Stimulated activated CD4-positive, alpha-beta T cell treated with anti-CD3 and anti-CD28 coated beads, Interleukin-12 subunit alpha, Interleukin-12 subunit beta, amount 100 ng/mL, for 24 hours (primary cell): ENCODE results near the gene SPTAN1.

ENCODE experiments used
- DNase-seq, 2 experiments: peaks; one replicate each; pipeline ENCODE4 v3.0.0-alpha.2; 2020; ENCODE audit warnings: low read depth in 2 of 2

Gene SPTAN1

DNA sequence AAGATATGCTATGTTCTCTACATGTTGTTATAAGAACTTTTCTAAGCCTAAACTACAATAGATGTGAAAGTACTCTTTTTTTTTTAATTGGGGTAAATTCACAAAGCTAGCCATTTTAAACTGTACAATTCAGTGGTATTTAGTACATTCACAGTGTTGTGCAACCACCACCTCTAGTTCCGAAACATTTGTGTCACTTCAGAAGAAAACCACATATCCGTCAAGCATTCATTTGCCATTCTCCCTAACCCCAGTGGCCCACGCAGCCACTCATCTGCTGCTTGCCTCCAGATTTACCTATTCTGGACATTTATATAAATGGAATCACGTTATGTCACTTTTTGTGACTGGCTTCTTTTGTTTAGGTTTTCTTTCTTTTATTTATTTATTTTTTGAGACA, 43.1 kb downstream of the SPTAN1 start:
- DNase-seq = no peak

DNA sequence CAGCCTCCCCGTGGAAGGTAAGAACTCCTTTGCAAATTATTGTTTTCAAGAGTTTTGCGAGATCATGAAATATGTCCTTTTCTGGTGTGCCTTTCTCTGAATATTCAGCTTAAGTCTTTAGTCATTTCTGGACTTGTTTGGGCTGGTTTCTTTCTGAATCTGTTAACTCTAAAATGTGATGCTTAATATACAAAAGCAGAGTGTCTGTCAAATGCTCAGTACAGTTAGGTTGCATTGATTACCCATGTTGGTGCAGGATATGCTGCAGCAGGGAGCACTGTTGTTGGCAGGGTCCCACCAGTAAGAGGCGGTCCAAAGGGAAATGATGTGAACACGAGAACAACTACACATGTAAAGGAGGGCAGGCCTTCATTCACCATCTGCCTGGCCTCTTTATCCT, 47.7 kb downstream of the SPTAN1 start:
- DNase-seq = no peak

GRCh38 chr9:128603697-128604096, 51.3 kb downstream of the SPTAN1 start:
- no peak for DNase-seq

GRCh38 chr9:128607642-128608350, 55.4 kb downstream of the SPTAN1 start:
- DNase-seq = no peak

DNA sequence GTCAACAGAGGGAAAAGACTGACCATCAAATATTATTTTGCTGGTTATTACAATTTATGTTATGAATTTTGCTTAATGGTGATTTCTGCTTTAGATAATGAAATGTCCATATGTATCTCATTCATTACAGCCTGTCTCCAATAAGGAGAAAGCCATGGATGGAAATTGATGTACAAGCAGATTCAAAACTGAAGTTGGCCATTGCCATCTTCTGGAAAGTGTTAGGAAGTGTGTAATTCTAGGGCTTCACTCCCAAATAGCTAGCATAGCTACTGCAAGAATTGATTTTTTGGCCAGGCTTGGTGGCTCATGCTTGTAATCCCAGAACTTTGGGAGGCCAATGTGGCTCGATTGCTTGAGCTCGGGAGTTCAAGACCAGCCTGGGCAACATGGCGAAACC, 58.5 kb downstream of the SPTAN1 start:
- no peak for DNase-seq

- DNase-seq = no peak
Observed at GRCh38 chr9:128611600-128612394, 59.4 kb downstream of the SPTAN1 start.

GRCh38 chr9:128614728-128615127, 62.3 kb downstream of the SPTAN1 start:
- no peak for DNase-seq

DNA sequence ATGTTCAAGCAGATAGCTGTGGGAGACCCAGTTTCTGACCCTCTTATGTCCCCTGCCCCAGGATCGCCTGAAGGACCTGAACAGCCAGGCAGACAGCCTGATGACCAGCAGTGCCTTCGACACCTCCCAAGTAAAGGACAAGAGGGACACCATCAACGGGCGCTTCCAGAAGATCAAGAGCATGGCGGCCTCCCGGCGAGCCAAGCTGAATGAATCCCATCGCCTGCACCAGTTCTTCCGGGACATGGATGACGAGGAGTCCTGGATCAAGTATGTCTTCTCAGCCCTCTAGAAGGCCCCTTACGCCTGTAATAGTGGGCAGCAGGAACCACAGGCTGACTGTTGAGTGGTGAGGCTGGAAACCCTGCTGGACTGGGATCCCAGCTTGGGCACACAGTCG, 63.2 kb downstream of the SPTAN1 start:
- no peak for DNase-seq

- no peak for DNase-seq
Observed at GRCh38 chr9:128617943-128618342, 65.6 kb downstream of the SPTAN1 start.

DNA sequence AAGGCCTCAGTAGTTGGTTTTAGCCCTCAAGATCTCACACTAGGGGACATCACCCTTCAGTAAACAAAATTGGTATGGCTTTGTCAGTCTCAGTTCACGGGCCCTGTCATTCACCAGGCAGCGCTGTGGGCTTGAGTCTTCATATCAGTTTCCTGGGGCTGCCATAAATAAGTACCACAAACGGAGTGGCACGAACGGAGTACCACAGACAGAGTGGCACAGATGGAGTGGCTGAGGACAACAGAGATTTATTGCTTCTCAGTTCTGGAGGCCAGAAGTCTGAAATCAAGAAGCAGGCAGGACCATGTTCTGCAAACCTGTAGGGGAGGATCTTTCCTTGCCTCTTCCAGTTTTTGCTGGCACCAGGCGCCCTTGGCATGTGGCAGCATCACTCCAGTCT, 66.7 kb downstream of the SPTAN1 start:
- no peak for DNase-seq

DNA sequence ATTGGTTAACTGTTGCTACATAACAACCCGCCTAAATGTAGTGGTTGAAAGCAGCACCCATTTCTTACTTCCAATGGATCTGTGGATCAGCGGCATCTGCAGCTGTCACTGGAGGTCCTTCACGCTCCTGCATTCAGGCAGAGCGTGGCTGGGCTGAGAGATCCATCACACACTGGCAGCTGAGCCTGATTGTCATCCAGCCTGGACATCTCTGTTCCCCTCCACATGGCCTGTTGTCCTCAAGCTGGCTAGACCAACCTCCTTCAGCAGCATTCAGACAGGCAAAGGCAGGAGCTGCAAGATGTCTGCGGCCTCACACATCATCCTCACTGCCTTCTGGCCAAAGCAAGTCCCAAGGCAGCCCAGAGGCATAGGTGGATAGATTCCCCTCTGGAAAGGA, 67.4 kb downstream of the SPTAN1 start:
- no peak for DNase-seq

DNA sequence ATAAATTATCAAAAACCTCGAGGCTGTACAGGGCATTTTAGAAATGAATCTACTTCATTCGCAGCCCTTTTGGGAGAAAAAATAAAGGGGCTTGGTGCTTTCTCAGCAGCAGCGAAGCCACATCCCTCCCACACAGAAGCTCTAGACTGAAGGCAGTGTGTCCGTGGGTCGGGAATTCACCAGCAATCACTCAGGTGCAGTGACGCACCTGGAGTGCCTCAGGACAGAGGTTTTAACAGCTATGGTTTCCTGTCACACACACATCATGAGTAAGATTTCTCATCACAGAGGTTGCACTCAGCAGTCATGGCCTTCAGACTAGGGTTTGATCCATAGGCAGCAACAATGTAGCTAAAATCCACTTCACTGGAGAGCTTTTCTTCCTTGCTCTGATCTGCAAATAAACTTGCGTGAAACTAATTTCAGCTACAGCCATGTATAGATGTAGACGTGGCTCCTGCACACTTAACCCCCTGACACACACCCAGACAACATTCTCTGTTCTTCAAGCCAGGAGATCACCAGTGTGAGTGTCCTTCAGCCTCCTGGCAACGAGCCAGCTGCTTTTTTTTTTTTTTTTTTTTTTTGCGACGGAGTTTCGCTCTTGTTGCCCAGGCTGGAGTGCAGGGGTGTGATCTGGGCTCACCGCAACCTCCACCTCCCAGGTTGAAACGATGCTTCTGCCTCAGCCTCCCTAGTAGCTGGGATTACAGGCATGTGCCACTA, 69.5 kb downstream of the SPTAN1 start:
- DNase-seq = no peak

DNA sequence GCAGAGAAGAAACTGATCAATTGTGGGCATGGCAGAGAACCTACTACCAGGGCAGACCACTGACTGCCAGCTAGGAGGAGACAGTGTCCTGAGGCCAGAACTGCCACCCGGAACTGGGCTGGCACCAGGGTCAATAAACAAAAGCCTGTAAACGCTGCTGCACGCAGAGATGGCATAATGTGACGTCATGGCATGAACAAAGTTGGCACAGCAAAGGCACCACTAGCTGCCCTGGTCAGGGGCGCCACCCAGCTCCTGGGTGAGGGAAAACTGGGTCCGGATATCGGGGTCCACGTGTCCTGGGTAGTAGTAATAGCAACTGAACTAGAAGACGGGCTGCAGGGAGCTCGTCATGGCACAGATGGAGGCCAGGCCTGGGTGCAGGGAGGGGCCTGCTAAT, 72.2 kb downstream of the SPTAN1 start:
- DNase-seq = no peak

GRCh38 chr9:128625391-128626146, 73.2 kb downstream of the SPTAN1 start:
- DNase-seq = no peak

GRCh38 chr9:128626181-128626580, 73.8 kb downstream of the SPTAN1 start:
- no peak for DNase-seq

GRCh38 chr9:128627127-128627715, 74.8 kb downstream of the SPTAN1 start:
- DNase-seq = no peak

DNA sequence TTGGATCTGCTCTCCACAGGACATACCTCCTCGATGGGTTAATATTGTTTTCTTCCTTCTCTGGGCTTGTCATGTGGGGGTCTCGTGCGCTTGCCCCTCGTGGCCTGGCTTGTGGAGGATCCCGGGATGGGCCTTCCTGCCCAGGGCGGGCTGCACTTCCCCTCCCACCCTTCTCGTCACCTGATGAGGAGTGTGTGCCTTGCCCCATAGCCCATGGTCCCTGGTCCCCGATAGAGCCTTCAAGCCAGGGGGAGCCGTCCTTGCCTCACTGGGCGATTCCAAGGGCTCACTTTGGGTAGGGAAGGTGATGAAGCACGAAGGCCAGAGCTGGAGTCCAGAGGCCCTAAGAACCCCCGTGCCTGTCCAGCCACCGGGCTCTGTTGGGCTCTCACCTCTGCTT, 75.5 kb downstream of the SPTAN1 start:
- no peak for DNase-seq

- no peak for DNase-seq
Observed at GRCh38 chr9:128628471-128629048, 76.2 kb downstream of the SPTAN1 start.

- no peak for DNase-seq
Observed at GRCh38 chr9:128629136-128629535, 76.7 kb downstream of the SPTAN1 start.

GRCh38 chr9:128629852-128630545, 77.6 kb downstream of the SPTAN1 start:
- DNase-seq = no peak

- no peak for DNase-seq
Observed at GRCh38 chr9:128631636-128632035, 79.2 kb downstream of the SPTAN1 start.
